K562 (cell line): Measurements from ENCODE around the gene CAMSAP3.

Source experiments
- CTCF ChIP-seq, 3 experiments: IDR thresholded peaks in 2 of 3; conservative IDR thresholded peaks in 1 of 3; 2 replicates each; pipeline ENCODE4 v1.5.1; 2011 to 2012; ENCODE audit warnings: low read length in 3 of 3, mild to moderate bottlenecking in 3 of 3, control low read depth in 2 of 3, improper control_type of control experiment in 1 of 3, inconsistent platforms in 1 of 3, low read depth in 1 of 3, mixed read lengths in 1 of 3, moderate library complexity in 1 of 3; ENCODE audit not compliant: insufficient read depth in 2 of 3
- ELF4 ChIP-seq: fragments of 450-650 bp; formaldehyde crosslinking; IDR thresholded peaks from 2 replicates; pipeline ENCODE4 v1.4.0; 2022; ENCODE audit warnings: missing genetic modification characterization
- EP300 ChIP-seq: IDR thresholded peaks from 2 replicates; pipeline ENCODE4 v1.6.1; 2012; ENCODE audit warnings: low read length, improper control_type of control experiment
- FOXA3 ChIP-seq, 2 experiments: fragments of 450-650 bp in 1 of 2; sonication (generic) in 1 of 2; formaldehyde crosslinking; IDR thresholded peaks in 1 of 2; conservative IDR thresholded peaks in 1 of 2; 2 replicates each; pipeline versions ENCODE4 v1.4.0 to v1.8.0; 2020 to 2022; ENCODE audit warnings: mild to moderate bottlenecking in 2 of 2, missing genetic modification reagents in 1 of 2
- HDAC2 ChIP-seq: fragments of 450-650 bp; IDR thresholded peaks from 2 replicates; pipeline ENCODE4 v1.6.1; 2016; ENCODE audit warnings: mild to moderate bottlenecking
- MAFK ChIP-seq: IDR thresholded peaks from 2 replicates; pipeline ENCODE4 v1.6.1; 2011; ENCODE audit warnings: low read length, improper control_type of control experiment
- MCM2 ChIP-seq: fragments of 450-650 bp; IDR thresholded peaks from 2 replicates; pipeline ENCODE4 v1.6.1; 2017; ENCODE audit warnings: low read depth, mild to moderate bottlenecking
- REST ChIP-seq, 2 experiments: fragments of 450-650 bp; formaldehyde crosslinking in 1 of 2; IDR thresholded peaks; 2 replicates each; pipeline versions ENCODE4 v1.4.0 to v1.6.1; 2014 to 2020; ENCODE audit warnings: mild to moderate bottlenecking in 2 of 2, borderline replicate concordance in 1 of 2, low read depth in 1 of 2
- SMARCB1 ChIP-seq: IDR thresholded peaks from 2 replicates; pipeline ENCODE4 v1.6.1; 2011; ENCODE audit warnings: improper control_type of control experiment, low read depth; ENCODE audit not compliant: insufficient read length
- YY1 ChIP-seq, 3 experiments: IDR thresholded peaks; 2 replicates each; pipeline ENCODE4 v1.6.1; 2011; ENCODE audit warnings: low read length in 2 of 3, mild to moderate bottlenecking in 2 of 3, moderate library complexity in 2 of 3, borderline replicate concordance in 1 of 3, control low read depth in 1 of 3, low read depth in 1 of 3; ENCODE audit not compliant: insufficient read depth in 3 of 3, insufficient replicate concordance in 2 of 3, control insufficient read depth in 1 of 3, insufficient read length in 1 of 3; ENCODE audit errors: extremely low read depth in 1 of 3
- ZBTB33 ChIP-seq: sonication (generic); formaldehyde crosslinking; IDR thresholded peaks from 2 replicates; pipeline ENCODE4 v1.8.1; 2023; ENCODE audit warnings: mild to moderate bottlenecking, missing genetic modification reagents
- ZNF121 ChIP-seq: sonication (generic); formaldehyde crosslinking; conservative IDR thresholded peaks from 2 replicates; pipeline ENCODE4 v1.8.0; 2022; ENCODE audit warnings: missing genetic modification reagents
- ZNF668 ChIP-seq: fragments of 250-450 bp; sonication (Bioruptor Pico); IDR thresholded peaks from 2 replicates; pipeline ENCODE4 v1.8.0; 2022; ENCODE audit warnings: mild to moderate bottlenecking, inconsistent platforms

GRCh38 chr19:7589822-7590221, 5.8 kb upstream of the CAMSAP3 start:
- no peak for TF ChIP-seq FOXA3 (CRISPR knock-in tag; conservative IDR thresholded peaks at IDR 0.05 in 1 of 2, IDR thresholded peaks at IDR 0.05 in 1 of 2)
- TF ChIP-seq MCM2, result no peak
- 0 out of 2 replicates have a peak, but pooled peaks have one; percentile 42 for TF ChIP-seq HDAC2
- no peak for TF ChIP-seq REST (IDR thresholded peaks at IDR 0.05; ENCODE audit: borderline replicate concordance)
- TF ChIP-seq REST (CRISPR knock-in tag; IDR thresholded peaks at IDR 0.05; ENCODE audit: low read depth), result no peak
- TF ChIP-seq ELF4, result no peak
- no peak for TF ChIP-seq EP300
- no peak for TF ChIP-seq CTCF (IDR thresholded peaks at IDR 0.05 in 2 of 3, conservative IDR thresholded peaks at IDR 0.05 in 1 of 3; ENCODE audit: insufficient read depth in 2 of 3, low read depth in 1 of 3, low read length in 3 of 3)
- TF ChIP-seq YY1 (IDR thresholded peaks at IDR 0.05; ENCODE audit: borderline replicate concordance in 1 of 3, control insufficient read depth in 1 of 3, extremely low read depth in 1 of 3, insufficient read depth in 3 of 3, insufficient read length in 1 of 3, insufficient replicate concordance in 2 of 3, low read depth in 1 of 3, low read length in 2 of 3), result no peak
- no peak for TF ChIP-seq ZNF121
- TF ChIP-seq ZNF668 (CRISPR knock-in tag), result no peak
- no peak for TF ChIP-seq MAFK
- TF ChIP-seq SMARCB1, result no peak
- TF ChIP-seq ZBTB33, result no peak
